Measurements from ENCODE around the gene TEDC1.

Gene TEDC1

GRCh38 chr14:105494606-105494929, 3.5 kb downstream of the TEDC1 start:
- no CpG with 5 or more reads among the region's 6 CpGs for WGBS (ENCODE audit: insufficient coverage, insufficient read length)
- no peaks in the 10 kb centered on the region for H3K9me3 ChIP-seq (ENCODE audit: control insufficient read depth, insufficient read depth, low read length)
- no peak for DNase-seq (ENCODE audit: low read depth, low spot score)
- no peaks in the 10 kb centered on the region; the same call in 1 of the 2 replicates for H3K36me3 ChIP-seq (ENCODE audit: control insufficient read depth, insufficient read depth, low read length)
- no peaks in the 10 kb centered on the region; the same call in 1 of the 2 replicates for H3K4me1 ChIP-seq (ENCODE audit: control insufficient read depth, insufficient read depth, low read length)
- no peaks in the 10 kb centered on the region for H3K27me3 ChIP-seq (ENCODE audit: control insufficient read depth, insufficient read depth, low read length)
- H3K27ac ChIP-seq (ENCODE audit: low read length) = no peak overlapping the region
- no peak overlapping the region for H3K4me3 ChIP-seq (ENCODE audit: low read length)

DNA sequence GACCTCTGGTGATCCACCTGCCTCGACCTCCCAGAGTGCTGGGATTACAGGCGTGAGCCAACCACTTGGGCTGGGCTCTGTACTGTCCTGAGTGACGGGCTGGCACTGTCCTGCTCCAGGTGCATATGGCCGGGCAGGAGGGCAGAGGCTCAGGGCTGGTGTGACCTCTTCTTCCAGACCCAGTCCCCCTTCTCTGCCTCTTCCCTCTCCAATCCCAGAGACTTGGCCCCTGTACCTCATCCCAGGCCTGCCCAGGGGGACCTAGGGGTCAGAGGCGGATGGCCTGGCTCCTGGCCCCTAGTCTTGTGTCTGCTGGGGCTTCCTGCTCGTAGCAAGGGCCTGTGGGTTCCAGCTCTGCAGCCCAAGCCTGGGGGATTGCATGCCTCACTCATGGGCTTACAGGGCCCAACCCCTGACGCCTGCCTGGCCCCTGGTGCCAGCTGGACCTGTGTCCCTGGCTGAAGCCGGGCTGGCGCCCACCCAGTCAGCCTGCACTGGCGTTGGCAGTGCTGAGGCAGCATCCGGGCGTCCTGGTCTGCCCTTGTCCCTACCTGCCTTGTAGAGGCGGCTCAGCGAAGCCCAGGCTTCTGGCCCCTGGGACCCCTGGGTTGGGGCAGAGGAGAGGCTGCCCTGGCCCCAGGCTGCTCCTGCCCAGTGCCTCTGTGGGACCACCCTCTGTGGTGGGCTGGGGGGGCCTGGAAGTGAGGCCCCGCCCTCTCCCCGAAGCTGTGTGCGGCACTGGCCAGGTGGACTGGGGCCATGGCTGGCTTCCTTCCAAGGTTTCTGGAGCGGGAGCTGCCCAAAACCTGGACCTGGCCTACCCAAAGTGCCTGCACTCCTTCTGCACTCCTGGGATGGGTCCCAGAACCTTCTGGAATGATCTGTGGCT, 4.3 kb downstream of the TEDC1 start:
- no peaks in the 10 kb centered on the region for H3K9me3 ChIP-seq (ENCODE audit: control insufficient read depth, insufficient read depth, low read length)
- no peaks in the 10 kb centered on the region; the same call in 1 of the 2 replicates for H3K4me1 ChIP-seq (ENCODE audit: control insufficient read depth, insufficient read depth, low read length)
- no peak overlapping the region for H3K27ac ChIP-seq (ENCODE audit: low read length)
- no peaks in the 10 kb centered on the region; the same call in 1 of the 2 replicates for H3K36me3 ChIP-seq (ENCODE audit: control insufficient read depth, insufficient read depth, low read length)
- no peaks in the 10 kb centered on the region for H3K27me3 ChIP-seq (ENCODE audit: control insufficient read depth, insufficient read depth, low read length)
- no peak for DNase-seq (ENCODE audit: low read depth, low spot score)
- no peak overlapping the region for H3K4me3 ChIP-seq (ENCODE audit: low read length)
- WGBS (ENCODE audit: insufficient coverage, insufficient read length) = no CpG with 5 or more reads among the region's 18 CpGs

DNA sequence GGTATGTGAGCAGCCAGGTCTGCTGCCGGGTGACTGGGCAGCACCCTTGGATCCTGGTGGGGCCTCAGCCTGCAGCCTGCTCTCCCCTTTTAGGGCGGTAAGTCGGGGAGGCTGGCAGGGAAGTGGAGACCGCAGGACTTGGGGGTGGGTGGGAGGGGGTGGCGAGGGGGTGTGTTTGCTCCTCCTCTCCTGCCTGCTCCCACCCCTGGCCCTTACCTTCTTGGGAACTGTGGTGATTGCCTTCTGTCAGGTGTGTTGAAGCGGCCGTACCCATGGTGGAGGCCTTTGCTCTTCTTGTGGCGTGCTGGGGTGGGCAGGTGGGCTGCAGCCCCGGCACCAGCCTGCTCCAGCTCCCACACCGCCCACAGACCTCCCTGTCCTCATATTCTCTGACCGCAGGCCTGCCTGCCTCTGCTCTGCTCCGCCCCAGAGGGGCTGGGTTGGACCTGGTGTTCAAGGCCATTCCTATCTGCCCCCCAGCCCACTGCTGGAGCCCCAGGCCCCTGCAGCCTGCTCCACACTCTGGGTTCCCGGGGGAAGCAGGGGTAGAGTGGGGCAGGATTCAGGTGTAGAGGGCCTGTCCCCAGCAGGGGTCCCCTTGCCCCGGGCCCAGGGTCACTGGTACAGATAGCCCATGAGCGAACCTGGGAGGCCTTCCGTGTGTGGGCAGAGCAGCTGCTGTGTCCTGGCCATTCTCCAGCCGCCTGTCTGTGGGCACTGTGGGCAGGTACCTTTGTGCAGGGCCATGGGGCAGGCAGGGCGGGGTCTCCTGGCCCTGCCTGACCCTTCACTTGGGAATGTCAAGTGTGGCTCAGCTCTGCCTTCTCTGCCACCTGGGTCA, 5.2 kb downstream of the TEDC1 start:
- WGBS (ENCODE audit: insufficient coverage, insufficient read length) = no CpG with 5 or more reads among the region's 18 CpGs
- H3K27me3 ChIP-seq (ENCODE audit: control insufficient read depth, insufficient read depth, low read length) = no peaks in the 10 kb centered on the region
- no peak overlapping the region for H3K27ac ChIP-seq (ENCODE audit: low read length)
- no peak overlapping the region for H3K4me3 ChIP-seq (ENCODE audit: low read length)
- no peak for DNase-seq (ENCODE audit: low read depth, low spot score)
- H3K36me3 ChIP-seq (ENCODE audit: control insufficient read depth, insufficient read depth, low read length) = no peaks in the 10 kb centered on the region; the same call in 1 of the 2 replicates
- H3K4me1 ChIP-seq (ENCODE audit: control insufficient read depth, insufficient read depth, low read length) = no peaks in the 10 kb centered on the region; the same call in 1 of the 2 replicates
- no peaks in the 10 kb centered on the region for H3K9me3 ChIP-seq (ENCODE audit: control insufficient read depth, insufficient read depth, low read length)

- H3K4me3 ChIP-seq (ENCODE audit: low read length) = no peak overlapping the region; the same call in 1 of the 2 replicates
- H3K36me3 ChIP-seq (ENCODE audit: control insufficient read depth, insufficient read depth, low read length) = no peaks in the 10 kb centered on the region; the same call in 1 of the 2 replicates
- H3K27ac ChIP-seq (ENCODE audit: low read length) = no peak overlapping the region
- no peak for DNase-seq (ENCODE audit: low read depth, low spot score)
- no peaks in the 10 kb centered on the region for H3K9me3 ChIP-seq (ENCODE audit: control insufficient read depth, insufficient read depth, low read length)
- no CpG with 5 or more reads among the region's 32 CpGs for WGBS (ENCODE audit: insufficient coverage, insufficient read length)
- H3K4me1 ChIP-seq (ENCODE audit: control insufficient read depth, insufficient read depth, low read length) = no peaks in the 10 kb centered on the region; the same call in 1 of the 2 replicates
- H3K27me3 ChIP-seq (ENCODE audit: control insufficient read depth, insufficient read depth, low read length) = no peaks in the 10 kb centered on the region
Observed at GRCh38 chr14:105496831-105497591, 6.0 kb downstream of the TEDC1 start.

- no peak overlapping the region for H3K4me3 ChIP-seq (ENCODE audit: low read length)
- H3K4me1 ChIP-seq (ENCODE audit: control insufficient read depth, insufficient read depth, low read length) = no peaks in the 10 kb centered on the region; the same call in 1 of the 2 replicates
- no peaks in the 10 kb centered on the region for H3K27me3 ChIP-seq (ENCODE audit: control insufficient read depth, insufficient read depth, low read length)
- WGBS (ENCODE audit: insufficient coverage, insufficient read length) = no CpG with 5 or more reads among the region's 31 CpGs
- H3K36me3 ChIP-seq (ENCODE audit: control insufficient read depth, insufficient read depth, low read length) = no peaks in the 10 kb centered on the region; the same call in 1 of the 2 replicates
- H3K9me3 ChIP-seq (ENCODE audit: control insufficient read depth, insufficient read depth, low read length) = no peaks in the 10 kb centered on the region
- DNase-seq (ENCODE audit: low read depth, low spot score) = no peak
- H3K27ac ChIP-seq (ENCODE audit: low read length) = no peak overlapping the region
Observed at GRCh38 chr14:105497671-105498429, 6.8 kb downstream of the TEDC1 start.

GRCh38 chr14:105498430-105499255, 7.6 kb downstream of the TEDC1 start:
- Histone ChIP-seq H3K4me1 (ENCODE audit: control insufficient read depth, insufficient read depth, low read length) (no peaks in the 10 kb centered on the region; the same call in 1 of the 2 replicates), H3K36me3 (ENCODE audit: control insufficient read depth, insufficient read depth, low read length) (no peaks in the 10 kb centered on the region; the same call in 1 of the 2 replicates), H3K27ac (ENCODE audit: low read length) (no peak overlapping the region), H3K27me3 (ENCODE audit: control insufficient read depth, insufficient read depth, low read length) (no peaks in the 10 kb centered on the region), H3K4me3 (ENCODE audit: low read length) (no peak overlapping the region), H3K9me3 (ENCODE audit: control insufficient read depth, insufficient read depth, low read length) (no peaks in the 10 kb centered on the region; the same call in 1 of the 2 replicates)
- no CpG with 5 or more reads among the region's 36 CpGs for WGBS (ENCODE audit: insufficient coverage, insufficient read length)
- DNase-seq (ENCODE audit: low read depth, low spot score) = no peak

DNA sequence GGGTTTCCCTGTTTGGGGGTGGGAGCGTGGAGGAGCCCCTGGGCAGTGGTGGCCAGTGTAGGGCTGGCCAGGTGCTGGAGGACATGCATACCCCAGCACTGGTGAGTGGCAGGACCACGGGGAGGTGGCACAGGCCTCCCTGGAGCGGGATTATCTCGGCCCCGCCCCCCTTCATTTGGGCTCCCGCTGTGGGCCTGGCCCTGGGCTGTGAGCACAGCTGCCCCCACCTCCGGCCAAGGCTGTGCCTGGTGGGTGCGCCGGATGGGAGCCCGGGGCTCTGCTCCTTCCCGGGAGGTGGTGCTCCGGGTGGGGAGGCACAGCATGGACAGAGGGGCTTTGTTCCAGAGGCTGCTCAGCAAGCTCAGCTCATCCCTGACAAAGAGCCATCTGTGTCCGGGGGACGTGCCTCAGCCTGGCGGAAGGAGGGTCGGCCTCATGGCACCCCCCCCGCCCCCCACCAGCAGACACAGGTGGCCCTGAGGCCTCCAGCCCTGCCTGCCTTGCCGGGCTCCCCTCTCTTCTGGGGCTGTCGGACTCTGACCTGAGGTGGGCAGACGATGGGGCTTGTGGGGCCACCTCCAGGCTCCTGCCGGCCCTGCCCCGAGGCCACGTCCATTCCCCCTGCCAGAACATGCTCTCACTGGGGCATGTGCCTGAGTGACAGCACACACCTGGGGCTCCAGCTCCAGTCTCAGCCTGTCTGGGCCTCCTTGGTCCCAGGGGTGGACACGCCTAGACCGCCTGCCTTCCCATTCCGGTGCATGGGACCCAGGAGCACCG, 8.4 kb downstream of the TEDC1 start:
- no peaks in the 10 kb centered on the region for H3K27me3 ChIP-seq (ENCODE audit: control insufficient read depth, insufficient read depth, low read length)
- H3K9me3 ChIP-seq (ENCODE audit: control insufficient read depth, insufficient read depth, low read length) = no peaks in the 10 kb centered on the region; the same call in 1 of the 2 replicates
- H3K36me3 ChIP-seq (ENCODE audit: control insufficient read depth, insufficient read depth, low read length) = no peaks in the 10 kb centered on the region; the same call in 1 of the 2 replicates
- H3K4me3 ChIP-seq (ENCODE audit: low read length) = no peak overlapping the region
- H3K4me1 ChIP-seq (ENCODE audit: control insufficient read depth, insufficient read depth, low read length) = no peaks in the 10 kb centered on the region; the same call in 1 of the 2 replicates
- H3K27ac ChIP-seq (ENCODE audit: low read length) = no peak overlapping the region
- no peak for DNase-seq (ENCODE audit: low read depth, low spot score)
- WGBS (ENCODE audit: insufficient coverage, insufficient read length) = no CpG with 5 or more reads among the region's 27 CpGs

- no peaks in the 10 kb centered on the region; the same call in 1 of the 2 replicates for H3K36me3 ChIP-seq (ENCODE audit: control insufficient read depth, insufficient read depth, low read length)
- H3K4me3 ChIP-seq (ENCODE audit: low read length) = no peak overlapping the region
- H3K4me1 ChIP-seq (ENCODE audit: control insufficient read depth, insufficient read depth, low read length) = no peaks in the 10 kb centered on the region; the same call in 1 of the 2 replicates
- H3K27me3 ChIP-seq (ENCODE audit: control insufficient read depth, insufficient read depth, low read length) = no peaks in the 10 kb centered on the region
- no peaks in the 10 kb centered on the region; the same call in 1 of the 2 replicates for H3K9me3 ChIP-seq (ENCODE audit: control insufficient read depth, insufficient read depth, low read length)
- DNase-seq (ENCODE audit: low read depth, low spot score) = no peak
- no CpG with 5 or more reads among the region's 21 CpGs for WGBS (ENCODE audit: insufficient coverage, insufficient read length)
- H3K27ac ChIP-seq (ENCODE audit: low read length) = no peak overlapping the region
Observed at GRCh38 chr14:105500036-105500725, 9.1 kb downstream of the TEDC1 start.
